SH-SY5Y (cell line): ENCODE data around the gene TMEM81.

ENCODE experiments used
- GATA2 ChIP-seq: IDR thresholded peaks from 2 replicates; pipeline ENCODE4 v1.6.1; 2011; ENCODE audit warnings: mild to moderate bottlenecking, low read depth, low read length
- GATA3 ChIP-seq: IDR thresholded peaks from 2 replicates; pipeline ENCODE4 v1.6.1; 2011; ENCODE audit warnings: low read depth, mild to moderate bottlenecking, low read length, moderate library complexity

GRCh38 chr1:205118752-205119151 is 34.5 kb upstream of the TMEM81 start:
- TF ChIP-seq GATA3 (no peak), GATA2 (no peak)
